Heart right ventricle (tissue), 16 donors: ENCODE measurements around the gene SAP30BP. TPM values are rescaled to one million over a fixed set of nuclear protein-coding genes. Genes with fewer than 3 reads are reported as not detected.

Experiments
- ATAC-seq, 8 donors: fragments of 200-7000 bp; cut with Tn5 transposase; one replicate each; pipeline ENCODE4 v1.9.1; 2020; ENCODE audit warnings: mild to moderate bottlenecking in 8 of 8, moderate library complexity in 8 of 8, moderate number of reproducible peaks in 1 of 8
- DNase-seq, 2 donors: peaks; one replicate each; pipeline ENCODE4 v3.0.0-alpha.2; 2020
- H3K27ac ChIP-seq, 10 donors: fragments of 200-600 bp; sonication (generic) in 2 of 10; one replicate each; pipeline versions ENCODE4 v1.5.0 to v1.8.0; 2020 to 2022; ENCODE audit warnings: mild to moderate bottlenecking in 3 of 10
- H3K27me3 ChIP-seq, 7 donors: fragments of 200-600 bp; one replicate each; pipeline ENCODE4 v1.8.0; 2021 to 2022; ENCODE audit warnings: mild to moderate bottlenecking in 2 of 7
- H3K36me3 ChIP-seq, 9 donors: fragments of 200-600 bp; sonication (generic) in 1 of 9; one replicate each; pipeline versions ENCODE4 v1.5.0 to v1.8.0; 2020 to 2022; ENCODE audit warnings: mild to moderate bottlenecking in 2 of 9
- H3K4me1 ChIP-seq, 9 donors: fragments of 200-600 bp; sonication (generic) in 1 of 9; one replicate each; pipeline versions ENCODE4 v1.5.0 to v1.8.0; 2020 to 2022; ENCODE audit warnings: mild to moderate bottlenecking in 4 of 9
- H3K4me3 ChIP-seq, 10 donors: fragments of 200-600 bp; sonication (generic) in 2 of 10; one replicate each; pipeline versions ENCODE4 v1.5.0 to v1.8.0; 2020 to 2022; ENCODE audit warnings: mild to moderate bottlenecking in 7 of 10, moderate library complexity in 2 of 10
- H3K9me3 ChIP-seq, 11 donors: fragments of 200-600 bp in 10 of 11; sonication (generic) in 2 of 11; one replicate each; pipeline versions ENCODE4 v1.5.0 to v1.8.0; 2013 to 2022; ENCODE audit warnings: mild to moderate bottlenecking in 2 of 11, control low read depth in 1 of 11, moderate library complexity in 1 of 11
- CTCF ChIP-seq, 9 donors: fragments of 200-600 bp; sonication (generic) in 2 of 9; IDR thresholded peaks; one replicate each; pipeline versions ENCODE4 v1.5.0 to v1.8.0; 2021 to 2022; ENCODE audit warnings: antibody characterized with exemption in 9 of 9, mild to moderate bottlenecking in 5 of 9, moderate library complexity in 1 of 9
- WGBS, 2 donors: extraction: QIAGEN DNeasy Blood & Tissue Kit; methylation state at CpG; one replicate each; pipeline ENCODE4 v1.1.7; 2013; ENCODE audit warnings: inconsistent platforms in 1 of 2; 5-methylcytosine and 5-hydroxymethylcytosine counted together
- intact Hi-C, 10 donors: fragments of 100-400 bp; cut with DNase I; formaldehyde crosslinking; loops; one replicate each; pipeline versions ENCODE4 v1.11.1 to v1.14.2; 2022
- polyA plus RNA-seq, 2 donors: library from polyadenylated mRNA; stranded (reverse); fragments of 200-250 nt; gene quantifications; one replicate each; pipeline ENCODE4 v1.2.3, GENCODE V29; 2013
- total RNA-seq, 10 donors: library from RNA; stranded (reverse); fragmentation: NEBNext Ultra II Directional in 3 of 10; extraction: Animal tissue kit (Norgen Biotek cat#: 25700) in 3 of 10; gene quantifications; one replicate each; pipeline versions ENCODE4 v1.2.1 to v1.2.4, GENCODE V29; 2021 to 2023
- donor health status: Arrhythmogenic right ventricular cardiomyopathy.
- donor health status: ischemic (EF 13 %, LVEDD 7.1; RV severe dilation, severe dysfunction).
- donor health status: healthy with polysubstance abuse.
- donor health status: DM: no; HTN: yes; CAD: no.
- donor health status: DM: no; HTN: no; CAD: no.
- donor health status: ischemic (EF 25% LVEDD 6.9; RV normal size, moderate dysfunction).
- donor health status: ischemic (EF 25% LVEDD 5.7; RV mildly dilated, moderate dysfunction).
- donor health status: healthy.
- donor health status: DM: yes; HTN: yes; CAD: no.
- donor health status: Ischemic cardiomyopathy.
- donor health status: ischemic (EF 35%, LVEDD 5.7; RV mildly dilated, moderate dysfunction).
- donor health status: nonischemic (EF 11% LVEDD 7.7; RV severe dilation, severe dysfunction).
- donor health status: DM: yes; HTN: yes; CAD: no.
- donor health status: PGD.
- donor health status: ischemic (EF 29% LVEDD 5.4; RV normal size, mild dysfunction).
- donor health status: nonischemic (EF 23%, LVEDD 6.1; RV moderate dilation, normal function).

The SAP30BP gene
- total and polyA plus RNA-seq, 12 donors, result 41.7 to 115 (median 56.0) TPM

- Histone ChIP-seq H3K9me3 (no peaks in the 10 kb centered on the region), H3K4me1 (peaks cover 3 to 16% (median 12%) of the 10 kb centered on the region in 9 donors), H3K27me3 (no peaks in the 10 kb centered on the region), H3K36me3 (peaks cover 0 to 41% (median 0%) of the 10 kb centered on the region in 9 donors), H3K4me3 (no peak overlapping the region), H3K27ac (no peak overlapping the region)
- no peak for TF ChIP-seq CTCF (IDR thresholded peaks at IDR 0.05)
- no peak for ATAC-seq
- intact Hi-C loops, result loop anchor here in 1 of 10 donors (10.0 kb wide), 1 partner anchor 332 kb away; no protein-coding TSS in a partner anchor
- DNase-seq, result no peak
- 92% methylated on average over 21 of the region's 21 CpGs for WGBS, 2 donors
These were observed 90.0 kb downstream of the SAP30BP start for GRCh38 chr17:75757086-75757681.

Other genes with a start within 250 kb of the SAP30BP start
- 10 to 100 TPM; 29.0 to 66.7 (median 41.3) TPM for gene TMEM94, start 210.7 kb upstream of the SAP30BP start, total RNA-seq
- 10 to 100 TPM; 25.6 to 56.1 TPM for gene TMEM94, start 210.7 kb upstream of the SAP30BP start, polyA plus RNA-seq
- gene CASKIN2, start 151.8 kb upstream of the SAP30BP start, total RNA-seq, result 10 to 100 TPM; 29.0 to 59.2 (median 37.2) TPM
- gene CASKIN2, start 151.8 kb upstream of the SAP30BP start, polyA plus RNA-seq, result 10 to 100 TPM; 17.6 to 31.2 TPM
- 1 to 10 TPM; 4.2 to 9.9 (median 6.1) TPM for gene TSEN54, start 150.8 kb upstream of the SAP30BP start, total RNA-seq
- gene TSEN54, start 150.8 kb upstream of the SAP30BP start, polyA plus RNA-seq, result 10 to 100 TPM; 13.6 to 18.1 TPM
- gene LLGL2, start 141.6 kb upstream of the SAP30BP start, total RNA-seq, result 1 to 10 TPM; 1.1 to 5.0 (median 2.6) TPM
- gene LLGL2, start 141.6 kb upstream of the SAP30BP start, polyA plus RNA-seq, result 10 to 100 TPM in 1 of 2 donors, 1 to 10 TPM in 1; 5.6 to 14.8 TPM
- gene MYO15B, start 79.5 kb upstream of the SAP30BP start, total RNA-seq, result 10 to 100 TPM; 27.9 to 62.2 (median 45.8) TPM
- gene MYO15B, start 79.5 kb upstream of the SAP30BP start, polyA plus RNA-seq, result 100 to 1,000 TPM in 1 of 2 donors, 10 to 100 TPM in 1; 30.8 to 205 TPM
- gene SMIM5, start 33.9 kb upstream of the SAP30BP start, total RNA-seq, result 10 to 100 TPM in 2 of 10 donors, 1 to 10 TPM in 8; 1.9 to 14.2 (median 6.5) TPM
- 10 to 100 TPM in 1 of 2 donors, 1 to 10 TPM in 1; 3.1 to 19.2 TPM for gene SMIM5, start 33.9 kb upstream of the SAP30BP start, polyA plus RNA-seq
- 10 to 100 TPM in 8 of 10 donors, 1 to 10 TPM in 2; 9.2 to 14.4 (median 10.7) TPM for gene RECQL5, start 184 bp upstream of the SAP30BP start, total RNA-seq
- gene RECQL5, start 184 bp upstream of the SAP30BP start, polyA plus RNA-seq, result 10 to 100 TPM in 1 of 2 donors, 1 to 10 TPM in 1; 6.3 to 32.1 TPM
- gene ITGB4, start 54.1 kb downstream of the SAP30BP start, total RNA-seq, result 10 to 100 TPM in 2 of 10 donors, 1 to 10 TPM in 8; 4.7 to 11.3 (median 9.0) TPM
- gene ITGB4, start 54.1 kb downstream of the SAP30BP start, polyA plus RNA-seq, result 10 to 100 TPM in 1 of 2 donors, 1 to 10 TPM in 1; 4.6 to 17.0 TPM
- 10 to 100 TPM in 6 of 10 donors, 1 to 10 TPM in 4; 5.2 to 26.4 (median 11.3) TPM for gene GALK1, start 97.9 kb downstream of the SAP30BP start, total RNA-seq
- gene GALK1, start 97.9 kb downstream of the SAP30BP start, polyA plus RNA-seq, result 10 to 100 TPM; 29.2 to 44.6 TPM
- 10 to 100 TPM; 11.6 to 19.1 (median 14.7) TPM for gene UNK, start 117.5 kb downstream of the SAP30BP start, total RNA-seq
- 10 to 100 TPM; 12.9 to 21.3 TPM for gene UNK, start 117.5 kb downstream of the SAP30BP start, polyA plus RNA-seq
- gene UNC13D, start 177.1 kb downstream of the SAP30BP start, total RNA-seq, result 10 to 100 TPM in 3 of 10 donors, 1 to 10 TPM in 7; 5.5 to 20.7 (median 8.5) TPM
- 10 to 100 TPM in 1 of 2 donors, 1 to 10 TPM in 1; 3.0 to 12.6 TPM for gene UNC13D, start 177.1 kb downstream of the SAP30BP start, polyA plus RNA-seq
- 100 to 1,000 TPM; 130 to 210 (median 173) TPM for gene WBP2, start 188.0 kb downstream of the SAP30BP start, total RNA-seq
- 100 to 1,000 TPM; 155 to 205 TPM for gene WBP2, start 188.0 kb downstream of the SAP30BP start, polyA plus RNA-seq
- 10 to 100 TPM in 9 of 10 donors, 1 to 10 TPM in 1; 9.3 to 53.1 (median 21.5) TPM for gene TRIM47, start 211.2 kb downstream of the SAP30BP start, total RNA-seq
- gene TRIM47, start 211.2 kb downstream of the SAP30BP start, polyA plus RNA-seq, result 10 to 100 TPM; 22.4 to 48.7 TPM
- 10 to 100 TPM in 1 of 10 donors, 1 to 10 TPM in 9; 5.1 to 12.7 (median 8.9) TPM for gene TRIM65, start 229.6 kb downstream of the SAP30BP start, total RNA-seq
- gene TRIM65, start 229.6 kb downstream of the SAP30BP start, polyA plus RNA-seq, result 10 to 100 TPM in 1 of 2 donors, 1 to 10 TPM in 1; 5.6 to 16.7 TPM
- gene MRPL38, start 237.5 kb downstream of the SAP30BP start, total RNA-seq, result 100 to 1,000 TPM in 4 of 10 donors, 10 to 100 TPM in 6; 89.6 to 144 (median 96.5) TPM
- 100 to 1,000 TPM in 1 of 2 donors, 10 to 100 TPM in 1; 86.0 to 160 TPM for gene MRPL38, start 237.5 kb downstream of the SAP30BP start, polyA plus RNA-seq